HepG2 (cell line): ENCODE data around the gene KIAA1191. TPM values are rescaled to one million over a fixed set of nuclear protein-coding genes. Genes with fewer than 3 reads are reported as not detected.

Experiments used
- CCDC6 ChIP-seq: sonication (generic); formaldehyde crosslinking; IDR thresholded peaks from 2 replicates; pipeline ENCODE4 v1.8.1; 2022; ENCODE audit warnings: mild to moderate bottlenecking, missing genetic modification reagents, moderate library complexity
- CEBPZ ChIP-seq: IDR thresholded peaks from 2 replicates; pipeline ENCODE4 v1.6.1; 2012; ENCODE audit warnings: low read length, improper control_type of control experiment
- ESRRA ChIP-seq: sonication (generic); formaldehyde crosslinking; IDR thresholded peaks from 2 replicates; pipeline ENCODE4 v1.5.1; 2020; ENCODE audit warnings: mild to moderate bottlenecking, low read depth, missing genetic modification reagents
- GABPA ChIP-seq, 2 experiments: IDR thresholded peaks; 2 replicates each; pipeline ENCODE4 v1.6.1; 2011 to 2016; ENCODE audit warnings: low read depth in 2 of 2, low read length in 1 of 2, missing biosample characterization in 1 of 2, missing genetic modification characterization in 1 of 2
- HMG20B ChIP-seq: conservative IDR thresholded peaks from 2 replicates; pipeline ENCODE4 v1.6.1; 2016; ENCODE audit warnings: missing genetic modification reagents, missing compliant biosample characterization
- MAFK ChIP-seq, 2 experiments: IDR thresholded peaks in 1 of 2; conservative IDR thresholded peaks in 1 of 2; 2 replicates each; pipeline ENCODE4 v1.6.1; 2011; ENCODE audit warnings: improper control_type of control experiment in 2 of 2, low read length in 2 of 2
- MATR3 ChIP-seq: sonication (generic); formaldehyde crosslinking; IDR thresholded peaks from 2 replicates; pipeline ENCODE4 v1.4.0; 2020; ENCODE audit warnings: missing genetic modification reagents
- MTF2 ChIP-seq: sonication (generic); formaldehyde crosslinking; IDR thresholded peaks from 2 replicates; pipeline ENCODE4 v1.5.0; 2020; ENCODE audit warnings: missing genetic modification reagents, borderline replicate concordance
- NCOR1 ChIP-seq: fragments of 200-600 bp; sonication (generic); IDR thresholded peaks from 2 replicates; pipeline ENCODE4 v1.7.0; 2017; ENCODE audit warnings: antibody characterized with exemption, low read length, borderline replicate concordance
- POLR2A ChIP-seq, 2 experiments: IDR thresholded peaks; 2 replicates each; pipeline ENCODE4 v1.6.1; 2011; ENCODE audit warnings: low read depth in 2 of 2, low read length in 2 of 2, mild to moderate bottlenecking in 1 of 2, moderate library complexity in 1 of 2; ENCODE audit not compliant: insufficient read depth in 1 of 2
- RXRA ChIP-seq: sonication (generic); formaldehyde crosslinking; IDR thresholded peaks from 2 replicates; pipeline ENCODE4 v1.5.1; 2020; ENCODE audit warnings: missing genetic modification reagents
- SATB2 ChIP-seq: sonication (generic); formaldehyde crosslinking; IDR thresholded peaks from 2 replicates; pipeline ENCODE4 v1.5.0; 2020; ENCODE audit warnings: missing genetic modification reagents
- SRY ChIP-seq: sonication (generic); formaldehyde crosslinking; IDR thresholded peaks from 2 replicates; pipeline ENCODE4 v1.8.0; 2022; ENCODE audit warnings: mild to moderate bottlenecking, missing genetic modification reagents
- STAG1 ChIP-seq: sonication (generic); formaldehyde crosslinking; IDR thresholded peaks from 2 replicates; pipeline ENCODE4 v1.4.0; 2020; ENCODE audit warnings: missing genetic modification reagents
- TCF12 ChIP-seq, 2 experiments: fragments of 450-650 bp in 1 of 2; sonication (generic) in 1 of 2; formaldehyde crosslinking in 1 of 2; IDR thresholded peaks; 2 replicates each; pipeline versions ENCODE4 v1.6.1 to v1.8.0; 2017 to 2022; ENCODE audit warnings: antibody characterized with exemption in 1 of 2, mild to moderate bottlenecking in 1 of 2, missing genetic modification reagents in 1 of 2, moderate library complexity in 1 of 2
- THRA ChIP-seq: sonication (generic); formaldehyde crosslinking; IDR thresholded peaks from 2 replicates; pipeline ENCODE4 v1.4.0; 2020; ENCODE audit warnings: missing genetic modification reagents, borderline replicate concordance
- XBP1 ChIP-seq: sonication (generic); formaldehyde crosslinking; IDR thresholded peaks from 2 replicates; pipeline ENCODE4 v1.5.0; 2020; ENCODE audit warnings: missing genetic modification reagents
- ZBTB7B ChIP-seq: sonication (generic); formaldehyde crosslinking; IDR thresholded peaks from 2 replicates; pipeline ENCODE4 v1.4.0; 2020; ENCODE audit warnings: missing genetic modification reagents
- ZNF30 ChIP-seq: sonication (generic); formaldehyde crosslinking; IDR thresholded peaks from 2 replicates; pipeline ENCODE4 v1.5.0; 2020; ENCODE audit warnings: mild to moderate bottlenecking, missing genetic modification reagents
- ZNF350 ChIP-seq: sonication (generic); formaldehyde crosslinking; IDR thresholded peaks from 2 replicates; pipeline ENCODE4 v1.4.0; 2020; ENCODE audit warnings: mild to moderate bottlenecking, low read depth, missing genetic modification reagents, borderline replicate concordance
- ZNF382 ChIP-seq: sonication (generic); formaldehyde crosslinking; IDR thresholded peaks from 2 replicates; pipeline ENCODE4 v1.5.0; 2020; ENCODE audit warnings: missing genetic modification reagents, mild to moderate bottlenecking, borderline replicate concordance
- ZNF567 ChIP-seq: sonication (generic); formaldehyde crosslinking; IDR thresholded peaks from 2 replicates; pipeline ENCODE4 v1.8.1; 2023; ENCODE audit warnings: mild to moderate bottlenecking, missing genetic modification reagents, borderline replicate concordance
- ZNF670 ChIP-seq: sonication (generic); formaldehyde crosslinking; IDR thresholded peaks from 2 replicates; pipeline ENCODE4 v1.8.0; 2022; ENCODE audit warnings: mild to moderate bottlenecking, missing genetic modification reagents, borderline replicate concordance
- ZNF691 ChIP-seq: sonication (generic); formaldehyde crosslinking; IDR thresholded peaks from 2 replicates; pipeline ENCODE4 v1.4.0; 2020; ENCODE audit warnings: missing genetic modification reagents, low read depth, mild to moderate bottlenecking, borderline replicate concordance
- polyA plus RNA-seq, 8 experiments: library from polyadenylated mRNA; depleted of rRNA in 3 of 8; stranded (reverse) in 7 of 8; unstranded in 1 of 8; fragments of >200 nt; fragmentation: Illumina TruSeq in 4 of 8; extraction: Trizol in 4 of 8; gene quantifications; 2 replicates each; pipeline versions ENCODE4 v1.2.1 to v1.2.3, GENCODE V29; 2011 to 2016; ENCODE audit warnings: low read depth in 4 of 8, missing spikeins in 1 of 8, mixed read lengths in 1 of 8; ENCODE audit not compliant: insufficient read depth in 1 of 8
- total RNA-seq, 5 experiments: library from RNA; depleted of rRNA; stranded (reverse); fragments of >200 nt; fragmentation: Illumina TruSeq; extraction: Trizol; gene quantifications; 2 replicates each; pipeline ENCODE4 v1.2.3, GENCODE V29; 2016; ENCODE audit warnings: low read depth in 1 of 5

The KIAA1191 gene
- total and polyA plus RNA-seq, 2 of the 13 experiments (the other 11 are each of a cell fraction or from before 2014, with no cell fraction given) = 63.6 to 103 TPM

- TF ChIP-seq CCDC6 (CRISPR knock-in tag) (peak; percentile 46; the same call in 1 of the 2 replicates), ZNF567 (CRISPR knock-in tag) (peak; percentile 85; the same call in 1 of the 2 replicates), SRY (CRISPR knock-in tag) (no peak), MATR3 (CRISPR knock-in tag) (no peak), ZNF382 (CRISPR knock-in tag) (no peak), STAG1 (no peak), MAFK (conservative IDR thresholded peaks at IDR 0.05 in 1 of 2, IDR thresholded peaks at IDR 0.05 in 1 of 2; ENCODE audit: low read length in 2 of 2) (no peak), ZNF30 (no peak), TCF12 (IDR thresholded peaks at IDR 0.05) (no peak), TCF12 (CRISPR knock-in tag; IDR thresholded peaks at IDR 0.05) (no peak), ZNF691 (CRISPR knock-in tag) (no peak), XBP1 (CRISPR knock-in tag) (no peak), ESRRA (no peak), NCOR1 (no peak), HMG20B (CRISPR knock-in tag) (no peak), RXRA (CRISPR knock-in tag) (no peak), SATB2 (CRISPR knock-in tag) (no peak), THRA (CRISPR knock-in tag) (0 out of 2 replicates have a peak, but pooled peaks have one; percentile 3), ZBTB7B (CRISPR knock-in tag) (0 out of 2 replicates have a peak, but pooled peaks have one; percentile 4), MTF2 (CRISPR knock-in tag) (no peak), GABPA (IDR thresholded peaks at IDR 0.05; ENCODE audit: low read depth, low read length) (no peak), GABPA (CRISPR knock-in tag; IDR thresholded peaks at IDR 0.05; ENCODE audit: low read depth) (no peak), POLR2A (IDR thresholded peaks at IDR 0.05; ENCODE audit: insufficient read depth in 1 of 2, low read depth in 2 of 2, low read length in 2 of 2) (peak; percentile 80 to 86), ZNF350 (no peak; the same call in 1 of the 2 replicates), ZNF670 (CRISPR knock-in tag) (no peak; the same call in 1 of the 2 replicates), CEBPZ (no peak)
Measured at GRCh38 chr5:176389135-176390123, 27.9 kb upstream of the KIAA1191 start (continued).
